Measurements from ENCODE around the gene CLIP1.

The CLIP1 gene

DNA sequence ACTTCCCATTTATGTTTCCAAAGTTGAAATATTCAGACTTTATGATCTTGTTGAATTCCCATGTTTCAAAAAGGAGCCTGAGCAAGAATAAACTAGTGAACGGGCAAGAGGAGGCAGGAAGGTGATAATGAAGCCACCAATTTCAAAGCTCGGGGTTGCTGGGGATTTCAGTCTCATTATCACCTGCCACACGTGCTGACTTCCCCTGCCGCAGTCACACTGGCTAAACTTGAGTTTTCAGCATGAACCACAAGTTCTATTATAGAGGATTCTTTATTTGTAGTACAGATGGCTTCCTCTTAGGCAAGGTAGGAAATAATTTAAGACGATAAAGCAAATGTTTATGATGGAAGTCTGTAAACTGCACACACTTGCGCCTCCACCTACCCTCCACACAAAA is 178.5 kb downstream of the CLIP1 start:
- POLR2A ChIA-PET, result interaction anchor here (0.6 kb wide), 1 partner anchor 28 kb away, joined by 7 read pairs; no protein-coding TSS in a partner anchor
- CTCF ChIA-PET, result no interaction called here

DNA sequence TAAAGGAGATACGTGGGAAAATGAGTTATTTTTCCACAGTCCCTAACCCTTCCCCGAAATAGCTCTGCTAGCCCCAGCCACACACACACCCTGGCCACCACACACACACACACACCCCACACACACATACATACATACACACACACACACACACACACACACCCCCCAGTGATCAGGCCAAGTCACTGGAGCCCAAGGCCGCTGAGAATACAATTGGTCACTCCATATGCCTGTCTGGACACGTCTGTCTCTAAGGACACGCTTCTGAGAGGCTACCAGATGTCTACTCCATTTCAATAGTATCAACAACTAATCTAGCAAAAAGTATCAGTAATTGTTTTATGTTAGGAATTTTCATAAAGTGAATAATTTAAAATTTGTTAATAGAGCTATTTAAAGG is 183.6 kb downstream of the CLIP1 start:
- TF ChIP-seq, protein P1, sequence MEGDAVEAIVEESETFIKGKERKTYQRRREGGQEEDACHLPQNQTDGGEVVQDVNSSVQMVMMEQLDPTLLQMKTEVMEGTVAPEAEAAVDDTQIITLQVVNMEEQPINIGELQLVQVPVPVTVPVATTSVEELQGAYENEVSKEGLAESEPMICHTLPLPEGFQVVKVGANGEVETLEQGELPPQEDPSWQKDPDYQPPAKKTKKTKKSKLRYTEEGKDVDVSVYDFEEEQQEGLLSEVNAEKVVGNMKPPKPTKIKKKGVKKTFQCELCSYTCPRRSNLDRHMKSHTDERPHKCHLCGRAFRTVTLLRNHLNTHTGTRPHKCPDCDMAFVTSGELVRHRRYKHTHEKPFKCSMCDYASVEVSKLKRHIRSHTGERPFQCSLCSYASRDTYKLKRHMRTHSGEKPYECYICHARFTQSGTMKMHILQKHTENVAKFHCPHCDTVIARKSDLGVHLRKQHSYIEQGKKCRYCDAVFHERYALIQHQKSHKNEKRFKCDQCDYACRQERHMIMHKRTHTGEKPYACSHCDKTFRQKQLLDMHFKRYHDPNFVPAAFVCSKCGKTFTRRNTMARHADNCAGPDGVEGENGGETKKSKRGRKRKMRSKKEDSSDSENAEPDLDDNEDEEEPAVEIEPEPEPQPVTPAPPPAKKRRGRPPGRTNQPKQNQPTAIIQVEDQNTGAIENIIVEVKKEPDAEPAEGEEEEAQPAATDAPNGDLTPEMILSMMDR (IDR thresholded peaks at IDR 0.05; ENCODE audit: control extremely low read depth, extremely low read depth, low read depth, missing control alignments), result no peak
- ChIA-PET CTCF (interaction anchor here (1.7 kb wide), 1 partner anchor 83 kb away, joined by 4 read pairs; no protein-coding TSS in a partner anchor), POLR2A (no interaction called here)
- DNase-seq (ENCODE audit: extremely low spot score), result no peak

More for the DNA sequence above, 178.5 kb downstream of the CLIP1 start:
- DNase-seq (ENCODE audit: extremely low spot score), result no peak
- TF ChIP-seq, protein P1 (IDR thresholded peaks at IDR 0.05; ENCODE audit: control extremely low read depth, extremely low read depth, low read depth, missing control alignments), result no peak

DNA sequence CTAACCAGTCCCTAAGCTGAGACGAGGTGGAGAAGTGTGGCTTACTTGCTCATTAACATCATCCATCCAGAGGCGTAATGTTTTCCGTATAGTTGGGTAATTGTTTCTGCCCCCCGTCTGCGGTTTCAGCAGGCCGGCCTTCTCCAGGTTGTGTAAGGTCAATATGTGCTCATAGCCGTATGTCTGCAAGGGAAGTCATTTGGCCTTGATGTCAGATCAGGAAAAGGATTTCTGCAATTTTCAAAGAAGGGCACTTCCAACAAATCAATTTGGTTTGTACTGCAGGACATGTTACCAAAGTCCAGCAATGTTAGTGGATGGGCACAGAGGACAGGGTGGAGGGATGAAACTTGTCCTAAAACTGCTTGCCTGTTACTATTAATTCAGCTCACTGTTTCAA is 186.7 kb downstream of the CLIP1 start:
- DNase-seq (ENCODE audit: extremely low spot score), result no peak
- TF ChIP-seq, protein P1 (IDR thresholded peaks at IDR 0.05; ENCODE audit: control extremely low read depth, extremely low read depth, low read depth, missing control alignments), result no peak
- ChIA-PET CTCF (interaction anchor here (1.0 to 1.3 kb wide), 4 partner anchors 13 to 167 kb away, joined by 3 read pairs; no protein-coding TSS in a partner anchor), POLR2A (no interaction called here)

DNA sequence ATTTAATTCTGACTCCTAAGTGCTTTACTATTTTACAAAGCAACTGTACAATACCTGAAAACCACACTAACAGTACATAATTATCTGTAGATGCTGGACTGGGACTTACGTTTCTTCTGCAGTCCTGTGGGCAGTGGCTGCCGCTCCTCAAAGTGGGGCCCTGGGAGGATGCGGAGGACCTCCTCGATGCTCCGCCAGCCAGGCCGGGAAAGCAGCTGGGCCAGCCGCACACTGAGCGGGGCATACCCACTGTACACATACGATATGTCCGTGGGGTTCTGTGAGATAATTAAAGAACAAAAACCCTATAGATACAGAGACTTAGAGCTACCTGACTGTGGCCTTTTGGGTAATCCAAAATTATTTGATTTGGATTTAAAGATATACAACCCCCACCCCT is 189.8 kb downstream of the CLIP1 start:
- DNase-seq (ENCODE audit: extremely low spot score), result no peak
- TF ChIP-seq, protein P1 (IDR thresholded peaks at IDR 0.05; ENCODE audit: control extremely low read depth, extremely low read depth, low read depth, missing control alignments), result no peak
- ChIA-PET POLR2A (no interaction called here), CTCF (no interaction called here)

DNA sequence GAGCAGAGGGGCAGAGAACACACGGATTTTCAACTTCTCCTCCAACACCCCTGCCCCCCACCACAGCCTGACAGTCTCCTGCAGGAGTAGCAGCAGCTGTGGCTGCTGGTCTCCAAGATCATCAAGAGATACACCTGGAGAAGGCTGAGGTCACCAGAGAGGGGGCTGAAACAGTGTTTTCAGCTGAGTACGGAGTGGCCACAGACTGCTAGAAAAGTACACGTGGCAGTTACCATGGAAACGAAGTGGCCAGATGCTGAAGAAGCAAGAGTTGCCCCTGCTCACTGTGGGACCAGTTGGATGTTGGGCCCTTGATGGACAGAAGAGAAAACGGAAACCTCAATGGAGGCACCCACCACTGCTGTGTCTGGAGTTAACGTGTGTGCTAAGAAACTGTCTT is 191.7 kb downstream of the CLIP1 start:
- TF ChIP-seq, protein P1 (IDR thresholded peaks at IDR 0.05; ENCODE audit: control extremely low read depth, extremely low read depth, low read depth, missing control alignments), result no peak
- DNase-seq (ENCODE audit: extremely low spot score), result no peak
- ChIA-PET CTCF (interaction anchor here (1.0 to 1.1 kb wide), 3 partner anchors 12 to 40 kb away, joined by 3 read pairs; no protein-coding TSS in a partner anchor), POLR2A (no interaction called here)

DNA sequence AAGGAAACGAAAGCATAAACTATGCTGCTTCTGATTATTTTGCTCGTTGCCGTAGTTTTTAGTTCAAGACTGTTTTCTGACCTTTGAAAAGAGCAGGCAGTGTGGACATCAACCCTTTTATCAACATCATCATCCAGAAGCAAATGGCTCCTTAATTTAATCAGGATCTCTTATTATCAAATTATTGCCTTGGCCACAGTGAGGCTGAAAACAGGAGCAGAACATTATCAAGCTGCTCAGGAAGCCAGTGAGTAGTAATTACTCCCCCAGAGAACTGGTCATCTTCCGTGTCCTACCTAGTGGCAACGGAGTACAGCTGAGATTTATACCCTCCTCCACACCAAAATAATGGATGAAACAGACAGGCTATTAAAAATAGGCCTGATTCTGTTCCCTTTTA is 194.4 kb downstream of the CLIP1 start:
- CTCF ChIA-PET, result interaction anchor here (1.9 kb wide), 1 partner anchor 38 kb away, joined by 4 read pairs; the partner anchor contains the start of gene VPS33A
- POLR2A ChIA-PET, result no interaction called here
- no peak for DNase-seq (ENCODE audit: extremely low spot score)
- TF ChIP-seq, protein P1 (IDR thresholded peaks at IDR 0.05; ENCODE audit: control extremely low read depth, extremely low read depth, low read depth, missing control alignments), result no peak

All from GM10248 (cell line).